HEK293 (cell line): Measurements from ENCODE around the gene KANSL1.

ENCODE experiments used
- CTCF ChIP-seq: fragments of 450-650 bp; formaldehyde crosslinking; IDR thresholded peaks from 2 replicates; pipeline ENCODE4 v1.5.1; 2016; ENCODE audit warnings: missing biosample characterization, missing genetic modification characterization
- HOXD13 ChIP-seq: sonication (generic); formaldehyde crosslinking; IDR thresholded peaks from 2 replicates; pipeline ENCODE4 v1.8.0; 2022; ENCODE audit warnings: missing genetic modification reagents, borderline replicate concordance
- ZBTB8A ChIP-seq: fragments of 450-650 bp; formaldehyde crosslinking; IDR thresholded peaks from 2 replicates; pipeline ENCODE4 v1.5.1; 2016; ENCODE audit warnings: missing biosample characterization, missing genetic modification characterization
- ZNF366 ChIP-seq: fragments of 450-650 bp; formaldehyde crosslinking; conservative IDR thresholded peaks from 2 replicates; pipeline ENCODE4 v1.5.1; 2016; ENCODE audit warnings: missing biosample characterization, missing genetic modification characterization
- ZNF768 ChIP-seq: fragments of 450-650 bp; formaldehyde crosslinking; IDR thresholded peaks from 2 replicates; pipeline ENCODE4 v1.5.1; 2018; ENCODE audit warnings: missing biosample characterization, mild to moderate bottlenecking, missing genetic modification characterization
- ZNF791 ChIP-seq: fragments of 450-650 bp; formaldehyde crosslinking; IDR thresholded peaks from 2 replicates; pipeline ENCODE4 v1.5.1; 2016; ENCODE audit warnings: missing biosample characterization, missing genetic modification characterization
- ZXDB ChIP-seq: fragments of 450-650 bp; formaldehyde crosslinking; IDR thresholded peaks from 2 replicates; pipeline ENCODE4 v1.5.1; 2016; ENCODE audit warnings: missing biosample characterization, missing genetic modification characterization

GRCh38 chr17:46118964-46119363 is 74.3 kb downstream of the KANSL1 start:
- TF ChIP-seq ZBTB8A (tag by site-specific recombination) (no peak), CTCF (tag by site-specific recombination) (no peak), ZNF791 (tag by site-specific recombination) (no peak), ZNF366 (tag by site-specific recombination) (0 out of 2 replicates have a peak, but pooled peaks have one; percentile 9), ZNF768 (tag by site-specific recombination) (no peak), ZXDB (tag by site-specific recombination) (no peak), HOXD13 (no peak)
